Activated T-helper 2 cell treated with anti-CD3 and anti-CD28 coated beads, Interferon-gamma antibody, Interleukin-2, Interleukin-4, amounts not matched to agents 10 μg/mL and 5 μg/mL and 100 μg/mL, durations not matched to agents 14 hours and 24 hours and 36 hours (primary cell): ENCODE measurements around the gene LRRC8D. TPM values are rescaled to one million over a fixed set of nuclear protein-coding genes. Genes with fewer than 3 reads are reported as not detected.

Source experiments
- DNase-seq: peaks from one replicate; pipeline ENCODE4 v3.0.0; 2021; ENCODE audit warnings: low spot score
- H3K27ac Mint-ChIP-seq: one replicate; pipeline ENCODE4 v1.8.0; 2021; ENCODE audit warnings: mixed read lengths
- H3K27me3 Mint-ChIP-seq: one replicate; pipeline ENCODE4 v1.8.0; 2021; ENCODE audit warnings: low read depth, mixed read lengths
- H3K36me3 Mint-ChIP-seq: one replicate; pipeline ENCODE4 v1.8.0; 2021; ENCODE audit warnings: low read depth, mixed read lengths
- H3K4me1 Mint-ChIP-seq: one replicate; pipeline ENCODE4 v1.8.0; 2021; ENCODE audit warnings: low read depth, mixed read lengths
- H3K4me3 Mint-ChIP-seq: one replicate; pipeline ENCODE4 v1.8.0; 2021; ENCODE audit warnings: low read depth, mild to moderate bottlenecking, moderate library complexity, mixed read lengths
- H3K9me3 Mint-ChIP-seq: one replicate; pipeline ENCODE4 v1.8.0; 2021; ENCODE audit warnings: mixed read lengths
- intact Hi-C: fragments of 100-400 bp; cut with micrococcal nuclease; formaldehyde crosslinking; loops from one replicate; pipeline ENCODE4 v1.15.1; 2023
- total RNA-seq: library from RNA; stranded (reverse); gene quantifications from 2 replicates; pipeline ENCODE4 v1.2.3, GENCODE V29; 2022

Gene LRRC8D
- total RNA-seq, 1 donor from 2014 or later: 28.6 TPM

DNA sequence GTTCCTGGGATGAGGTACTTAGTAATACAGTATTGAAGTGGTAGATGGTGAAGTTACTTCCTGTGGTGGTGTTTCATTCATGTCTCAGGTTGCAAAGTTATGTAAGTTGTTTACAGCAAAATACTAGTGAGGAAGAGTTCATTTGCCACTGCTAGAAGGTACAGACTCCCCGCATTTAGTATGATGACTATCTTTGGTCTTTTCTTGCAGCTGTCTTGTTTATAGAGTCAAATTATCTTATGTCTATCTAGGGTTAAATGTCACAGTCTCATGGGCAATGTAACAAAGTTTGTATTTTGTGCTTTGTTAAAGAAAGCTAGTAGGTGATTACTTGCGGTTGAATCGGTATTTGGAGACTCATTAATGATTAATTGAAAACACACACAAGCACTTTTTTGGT lies 50.2 kb downstream of the LRRC8D start:
- H3K36me3 Mint-ChIP-seq: peaks cover 51% of the 10 kb centered on the region
- no peak for DNase-seq
- H3K27ac Mint-ChIP-seq: no peak overlapping the region
- H3K9me3 Mint-ChIP-seq: no peaks in the 10 kb centered on the region
- intact Hi-C loops: no loop called here
- no peak overlapping the region for H3K4me3 Mint-ChIP-seq
- peaks cover 27% of the 10 kb centered on the region for H3K4me1 Mint-ChIP-seq
- no peaks in the 10 kb centered on the region for H3K27me3 Mint-ChIP-seq

GRCh38 chr1:89871768-89872473 lies 51.1 kb downstream of the LRRC8D start:
- intact Hi-C loops: no loop called here
- peaks cover 25% of the 10 kb centered on the region for H3K4me1 Mint-ChIP-seq
- H3K27me3 Mint-ChIP-seq: no peaks in the 10 kb centered on the region
- no peak for DNase-seq
- no peaks in the 10 kb centered on the region for H3K9me3 Mint-ChIP-seq
- no peak overlapping the region for H3K27ac Mint-ChIP-seq
- H3K36me3 Mint-ChIP-seq: peaks cover 44% of the 10 kb centered on the region
- no peak overlapping the region for H3K4me3 Mint-ChIP-seq

DNA sequence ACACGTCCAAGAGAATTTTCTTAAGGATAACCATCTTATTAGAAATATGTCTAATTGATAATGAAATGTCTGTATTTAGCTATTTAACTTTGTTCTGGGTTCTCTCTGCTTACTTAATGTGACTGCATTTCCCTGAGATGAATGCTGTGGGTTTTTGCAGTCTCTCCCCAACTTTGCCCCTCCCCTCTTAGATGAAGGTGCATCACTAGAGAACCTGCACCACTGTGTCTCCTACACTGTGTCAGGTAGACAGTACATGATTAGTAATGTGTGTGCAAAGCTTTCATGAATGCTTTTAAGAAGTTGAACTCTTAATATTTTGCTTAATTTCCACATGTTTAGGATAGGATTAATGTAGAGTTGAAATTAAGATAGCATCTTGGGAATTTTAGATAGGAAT lies 51.7 kb downstream of the LRRC8D start:
- peaks cover 20% of the 10 kb centered on the region for H3K4me1 Mint-ChIP-seq
- H3K9me3 Mint-ChIP-seq: no peaks in the 10 kb centered on the region
- H3K4me3 Mint-ChIP-seq: no peak overlapping the region
- intact Hi-C loops: no loop called here
- no peak for DNase-seq
- no peaks in the 10 kb centered on the region for H3K27me3 Mint-ChIP-seq
- H3K36me3 Mint-ChIP-seq: peaks cover 43% of the 10 kb centered on the region
- H3K27ac Mint-ChIP-seq: no peak overlapping the region

DNA sequence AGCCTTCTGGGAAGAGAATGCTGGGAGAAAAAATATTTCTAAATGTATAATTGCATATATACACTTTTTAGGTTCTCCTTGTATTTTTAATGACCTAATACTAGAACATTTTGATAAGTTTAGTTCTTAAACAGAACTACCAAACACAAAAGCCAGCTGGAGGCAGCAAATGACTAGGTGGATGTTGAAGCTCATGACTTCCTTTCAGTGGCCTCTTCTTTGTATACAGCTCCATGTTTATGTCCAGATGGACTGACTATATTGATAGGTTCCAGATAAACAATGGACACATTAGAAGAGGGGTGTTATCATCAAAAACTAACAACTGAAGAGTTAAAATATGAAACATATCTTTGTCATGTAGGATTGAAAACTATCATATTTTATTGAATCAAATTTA lies 52.5 kb downstream of the LRRC8D start:
- Mint-ChIP-seq H3K36me3 (peaks cover 45% of the 10 kb centered on the region), H3K4me1 (peaks cover 22% of the 10 kb centered on the region), H3K9me3 (no peaks in the 10 kb centered on the region), H3K27ac (no peak overlapping the region), H3K27me3 (no peaks in the 10 kb centered on the region), H3K4me3 (no peak overlapping the region)
- intact Hi-C loops: no loop called here
- DNase-seq: no peak

GRCh38 chr1:89873770-89874169 lies 52.9 kb downstream of the LRRC8D start:
- DNase-seq: no peak
- Mint-ChIP-seq H3K27me3 (no peaks in the 10 kb centered on the region), H3K27ac (no peak overlapping the region), H3K4me1 (peaks cover 22% of the 10 kb centered on the region), H3K9me3 (no peaks in the 10 kb centered on the region), H3K4me3 (no peak overlapping the region), H3K36me3 (peaks cover 42% of the 10 kb centered on the region)
- intact Hi-C loops: no loop called here

DNA sequence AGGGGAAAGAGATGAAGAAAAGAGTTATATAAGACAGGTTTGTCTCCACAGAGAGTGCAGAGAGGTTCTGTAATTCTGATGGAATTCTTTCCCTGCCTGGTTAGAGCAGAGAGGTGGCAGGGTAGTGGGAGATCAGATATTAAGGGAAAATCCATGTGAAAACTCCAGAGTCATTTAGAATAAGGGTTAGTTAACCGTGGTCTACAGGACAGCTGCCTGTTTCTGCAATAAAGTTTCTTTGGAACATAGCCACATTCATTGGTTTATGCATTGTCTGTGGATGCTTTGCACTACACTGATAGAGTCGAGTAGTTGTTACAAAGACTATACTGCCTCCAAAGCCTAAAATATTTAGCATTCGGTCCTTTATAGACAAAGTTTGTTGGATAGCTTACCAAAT lies 55.6 kb downstream of the LRRC8D start:
- peaks cover 12% of the 10 kb centered on the region for H3K4me1 Mint-ChIP-seq
- no peak overlapping the region for H3K27ac Mint-ChIP-seq
- peaks cover 45% of the 10 kb centered on the region for H3K36me3 Mint-ChIP-seq
- peaks cover 22% of the 10 kb centered on the region for H3K9me3 Mint-ChIP-seq
- H3K4me3 Mint-ChIP-seq: no peak overlapping the region
- no peak for DNase-seq
- H3K27me3 Mint-ChIP-seq: no peaks in the 10 kb centered on the region
- intact Hi-C loops: no loop called here

- Mint-ChIP-seq H3K9me3 (peaks cover 33% of the 10 kb centered on the region), H3K4me3 (no peak overlapping the region), H3K4me1 (peaks cover 12% of the 10 kb centered on the region), H3K27me3 (no peaks in the 10 kb centered on the region), H3K36me3 (peaks cover 54% of the 10 kb centered on the region), H3K27ac (no peak overlapping the region)
- intact Hi-C loops: no loop called here
- DNase-seq: no peak
These were observed 56.9 kb downstream of the LRRC8D start for GRCh38 chr1:89877756-89878155.

GRCh38 chr1:89878256-89878655 lies 57.4 kb downstream of the LRRC8D start:
- H3K36me3 Mint-ChIP-seq: peaks cover 59% of the 10 kb centered on the region

DNA sequence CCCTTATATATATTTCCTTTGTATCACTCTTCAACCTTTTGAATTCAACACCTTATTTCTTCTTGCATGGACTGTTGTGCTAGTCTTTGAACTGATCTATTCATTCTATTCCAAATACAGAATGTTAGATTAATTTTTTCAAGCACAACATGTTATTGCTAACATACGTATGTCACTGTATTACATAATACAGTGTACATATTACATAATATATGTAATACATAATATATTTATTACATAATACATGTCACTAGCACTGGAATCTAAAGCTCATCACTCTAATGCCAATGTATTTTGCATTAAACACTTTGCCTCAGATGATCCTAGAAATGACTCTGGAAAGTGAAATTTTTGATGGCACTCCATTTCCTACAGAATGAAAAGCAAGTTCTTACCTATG lies 59.8 kb downstream of the LRRC8D start:
- no peak overlapping the region for H3K4me3 Mint-ChIP-seq
- peaks cover 13% of the 10 kb centered on the region for H3K4me1 Mint-ChIP-seq
- DNase-seq: no peak
- H3K36me3 Mint-ChIP-seq: peaks cover 67% of the 10 kb centered on the region
- H3K9me3 Mint-ChIP-seq: peaks cover 34% of the 10 kb centered on the region
- no peaks in the 10 kb centered on the region for H3K27me3 Mint-ChIP-seq
- intact Hi-C loops: no loop called here
- H3K27ac Mint-ChIP-seq: no peak overlapping the region

More at GRCh38 chr1:89878256-89878655, 57.4 kb downstream of the LRRC8D start:
- H3K27ac Mint-ChIP-seq: no peak overlapping the region
- H3K4me1 Mint-ChIP-seq: peaks cover 12% of the 10 kb centered on the region
- H3K4me3 Mint-ChIP-seq: no peak overlapping the region
- H3K27me3 Mint-ChIP-seq: no peaks in the 10 kb centered on the region
- peaks cover 34% of the 10 kb centered on the region for H3K9me3 Mint-ChIP-seq
- intact Hi-C loops: no loop called here
- DNase-seq: no peak

DNA sequence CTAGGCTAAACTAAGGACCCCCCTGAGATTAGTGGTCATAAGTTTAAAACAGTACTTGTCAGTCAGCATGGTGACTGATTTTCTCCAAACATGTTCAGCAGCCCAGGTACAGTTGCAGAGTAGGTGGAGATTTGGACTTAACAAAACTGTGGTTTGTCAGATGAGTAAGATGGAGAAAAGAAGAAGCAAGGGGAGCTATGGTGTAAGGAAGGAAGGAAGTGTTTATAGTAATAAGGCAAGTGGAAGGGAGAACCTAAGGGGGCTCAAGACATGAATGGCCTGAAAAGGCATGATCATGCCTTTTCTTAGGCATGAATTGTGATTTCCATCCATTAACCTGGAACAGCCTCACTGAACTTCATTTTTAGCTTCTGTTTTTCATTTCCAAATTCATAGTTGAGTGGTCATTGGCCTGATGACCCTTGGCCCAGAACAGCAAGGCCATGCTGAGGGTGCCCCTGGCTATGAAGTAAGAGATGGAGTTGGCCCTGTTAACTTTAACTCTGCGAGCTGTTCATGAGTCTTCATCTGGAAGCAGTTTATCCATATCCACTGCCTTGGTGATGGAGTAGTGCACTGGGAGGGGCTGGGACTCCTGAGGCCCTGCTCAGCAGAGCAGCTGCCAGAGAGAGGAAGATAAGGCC lies 60.7 kb downstream of the LRRC8D start:
- H3K36me3 Mint-ChIP-seq: peaks cover 67% of the 10 kb centered on the region
- peaks cover 13% of the 10 kb centered on the region for H3K4me1 Mint-ChIP-seq
- peaks cover 34% of the 10 kb centered on the region for H3K9me3 Mint-ChIP-seq
- no peak overlapping the region for H3K27ac Mint-ChIP-seq
- intact Hi-C loops: no loop called here
- H3K27me3 Mint-ChIP-seq: no peaks in the 10 kb centered on the region
- no peak for DNase-seq
- no peak overlapping the region for H3K4me3 Mint-ChIP-seq

- intact Hi-C loops: no loop called here
- no peaks in the 10 kb centered on the region for H3K27me3 Mint-ChIP-seq
- no peak overlapping the region for H3K27ac Mint-ChIP-seq
- peaks cover 34% of the 10 kb centered on the region for H3K9me3 Mint-ChIP-seq
- H3K36me3 Mint-ChIP-seq: peaks cover 62% of the 10 kb centered on the region
- no peak overlapping the region for H3K4me3 Mint-ChIP-seq
- no peak for DNase-seq
- peaks cover 13% of the 10 kb centered on the region for H3K4me1 Mint-ChIP-seq
These were observed 61.7 kb downstream of the LRRC8D start for GRCh38 chr1:89882348-89883029.

GRCh38 chr1:89883030-89883379 lies 62.2 kb downstream of the LRRC8D start:
- intact Hi-C loops: no loop called here
- H3K4me1 Mint-ChIP-seq: peaks cover 13% of the 10 kb centered on the region
- H3K27me3 Mint-ChIP-seq: no peaks in the 10 kb centered on the region
- DNase-seq: no peak
- peaks cover 57% of the 10 kb centered on the region for H3K36me3 Mint-ChIP-seq
- H3K4me3 Mint-ChIP-seq: no peak overlapping the region
- H3K27ac Mint-ChIP-seq: no peak overlapping the region
- H3K9me3 Mint-ChIP-seq: peaks cover 34% of the 10 kb centered on the region
